CD4-positive, alpha-beta T cell treated with Interleukin-4 for 4 hours (primary cell): ENCODE measurements around the gene IRS2.
"Not testable (repeated sequence)": the region's sequence is repeated elsewhere in the genome, so short reads cannot be mapped to it uniquely, and the experiment has no call there.

Experiments
- DNase-seq: peaks from one replicate; pipeline ENCODE4 v3.0.0-alpha.2; 2020

The IRS2 gene

GRCh38 chr13:109786457-109787134 lies at the start of gene IRS2:
IRS2 (minus strand) TSS chr13:109786583; CDS start chr13:109786053, 530 bp downstream.
- DNase-seq, result peak; percentile 95

GRCh38 chr13:109834973-109835720 lies 48.8 kb upstream of the IRS2 start:
- no peak for DNase-seq

- no peak for DNase-seq
Measured at GRCh38 chr13:109833940-109834339, 47.6 kb upstream of the IRS2 start.

- DNase-seq, result no peak
Measured at GRCh38 chr13:109833071-109833470, 46.7 kb upstream of the IRS2 start.

- not testable (repeated sequence) for DNase-seq
Measured at GRCh38 chr13:109828591-109829316, 42.4 kb upstream of the IRS2 start.

- not testable (repeated sequence) for DNase-seq
Measured at GRCh38 chr13:109823201-109823600, 36.8 kb upstream of the IRS2 start.

GRCh38 chr13:109821103-109821502 lies 34.7 kb upstream of the IRS2 start:
- DNase-seq, result no peak

GRCh38 chr13:109819874-109820273 lies 33.5 kb upstream of the IRS2 start:
- no peak for DNase-seq

- no peak for DNase-seq
Measured at GRCh38 chr13:109818886-109819285, 32.5 kb upstream of the IRS2 start.

GRCh38 chr13:109817591-109818535 lies 31.5 kb upstream of the IRS2 start:
- no peak for DNase-seq

- DNase-seq, result no peak
Measured at GRCh38 chr13:109816808-109817203, 30.4 kb upstream of the IRS2 start.

GRCh38 chr13:109816112-109816807 lies 29.9 kb upstream of the IRS2 start:
- DNase-seq, result no peak

- no peak for DNase-seq
Measured at GRCh38 chr13:109815651-109816050, 29.3 kb upstream of the IRS2 start.

GRCh38 chr13:109813663-109814062 lies 27.3 kb upstream of the IRS2 start:
- DNase-seq, result no peak

GRCh38 chr13:109812382-109812781 lies 26.0 kb upstream of the IRS2 start:
- no peak for DNase-seq

GRCh38 chr13:109810761-109811510 lies 24.6 kb upstream of the IRS2 start:
- DNase-seq, result no peak

GRCh38 chr13:109809216-109809932 lies 23.0 kb upstream of the IRS2 start:
- DNase-seq, result no peak

GRCh38 chr13:109807345-109807744 lies 21.0 kb upstream of the IRS2 start:
- no peak for DNase-seq

GRCh38 chr13:109804654-109805053 lies 18.3 kb upstream of the IRS2 start:
- no peak for DNase-seq

- no peak for DNase-seq
Measured at GRCh38 chr13:109803825-109804224, 17.4 kb upstream of the IRS2 start.
